Measurements from ENCODE around the gene SLC27A5. TPM values are rescaled to one million over a fixed set of nuclear protein-coding genes. Genes with fewer than 3 reads are reported as not detected.
A peak's percentile ranks its signal among the peaks of the same experiment; 100 is the strongest.

The SLC27A5 gene
- total and polyA plus RNA-seq, 9 of the 15 experiments (the other 6 are each of a cell fraction or from before 2014, with no cell fraction given): 42.2 to 318 (median 64.7) TPM

GRCh38 chr19:58519355-58520256 is 7.8 kb upstream of the SLC27A5 start, which contains the start of gene ZBTB45 (continued):
- peak; percentile 59 to 86; a peak in 3 of 4 replicates for TF ChIP-seq UBTF (IDR thresholded peaks at IDR 0.05; ENCODE audit: borderline replicate concordance in 1 of 2, low read depth in 2 of 2, low read length in 2 of 2)
- no peak for TF ChIP-seq GTF3C2 (IDR thresholded peaks at IDR 0.05; ENCODE audit: borderline replicate concordance, extremely low read depth, insufficient read length)
- no peak for TF ChIP-seq ZNF253 (CRISPR knock-in tag; conservative IDR thresholded peaks at IDR 0.05)
- no peak for TF ChIP-seq ZNF507 (tag; conservative IDR thresholded peaks at IDR 0.05)
- no peak for TF ChIP-seq POLR3A (IDR thresholded peaks at IDR 0.05; ENCODE audit: borderline replicate concordance, extremely low read depth, insufficient read depth, insufficient read length)
- no peak for TF ChIP-seq SREBF1 (IDR thresholded peaks at IDR 0.05; ENCODE audit: borderline replicate concordance, low read depth, low read length)
- 0 out of 2 replicates have a peak, but pooled peaks have one; percentile 38 for TF ChIP-seq HBP1 (CRISPR knock-in tag; IDR thresholded peaks at IDR 0.05)
- TF ChIP-seq ZNF830 (CRISPR knock-in tag; IDR thresholded peaks at IDR 0.05): no peak
- TF ChIP-seq MBD2 (IDR thresholded peaks at IDR 0.05; ENCODE audit: borderline replicate concordance, low read depth): peak; percentile 87
- TF ChIP-seq KLF10 (CRISPR knock-in tag; IDR thresholded peaks at IDR 0.05): no peak
- no peak for TF ChIP-seq GABPB2 (CRISPR knock-in tag; conservative IDR thresholded peaks at IDR 0.05)
- TF ChIP-seq PHTF2 (CRISPR knock-in tag; IDR thresholded peaks at IDR 0.05): no peak
- TF ChIP-seq HNRNPUL1 (IDR thresholded peaks at IDR 0.05; ENCODE audit: low read length): no peak
- TF ChIP-seq ZC3H8 (IDR thresholded peaks at IDR 0.05): no peak
- TF ChIP-seq ETS1 (conservative IDR thresholded peaks at IDR 0.05; ENCODE audit: control insufficient read depth, low read depth, low read length): peak; percentile 68; the same call in 1 of the 2 replicates
- 0 out of 2 replicates have a peak, but pooled peaks have one; percentile 11 for TF ChIP-seq MTA2 (IDR thresholded peaks at IDR 0.05; ENCODE audit: low read depth)
- TF ChIP-seq DPF2 (IDR thresholded peaks at IDR 0.05): peak; percentile 22; the same call in 1 of the 2 replicates
- peak; percentile 79 for TF ChIP-seq TRIM28 (IDR thresholded peaks at IDR 0.05)

Data from K562 (cell line).